ENCODE data around the gene PPP1R26. TPM values are rescaled to one million over a fixed set of nuclear protein-coding genes. Genes with fewer than 3 reads are reported as not detected.
"Not testable (repeated sequence)": the region's sequence is repeated elsewhere in the genome, so short reads cannot be mapped to it uniquely, and the experiment has no call there.

PPP1R26 gene
- 33.2 and 33.5 TPM in 2 replicates for total RNA-seq (2014; rRNA removed; shearing (Covaris generic))

GRCh38 chr9:135479469-135480052, at the start of gene PPP1R26:
Gene PPP1R26, plus strand, starts transcription at chr9:135479782. Its CDS starts 4,729 bp downstream, at chr9:135484511.
- DNase-seq (ENCODE audit: low read depth), result peak; percentile 67

- DNase-seq (ENCODE audit: low read depth), result no peak
Observed at GRCh38 chr9:135437259-135437658, 42.3 kb upstream of the PPP1R26 start.

GRCh38 chr9:135437696-135438095, 41.9 kb upstream of the PPP1R26 start:
- DNase-seq (ENCODE audit: low read depth), result not testable (repeated sequence)

- peak; percentile 68 for DNase-seq (ENCODE audit: low read depth)
Observed at GRCh38 chr9:135438581-135439232, 40.9 kb upstream of the PPP1R26 start.

GRCh38 chr9:135439514-135439913, 40.1 kb upstream of the PPP1R26 start:
- not testable (repeated sequence) for DNase-seq (ENCODE audit: low read depth)

GRCh38 chr9:135439916-135440315, 39.7 kb upstream of the PPP1R26 start:
- no peak for DNase-seq (ENCODE audit: low read depth)

- DNase-seq (ENCODE audit: low read depth), result peak; percentile 55
Observed at GRCh38 chr9:135440620-135441019, 39.0 kb upstream of the PPP1R26 start.

- DNase-seq (ENCODE audit: low read depth), result peak; percentile 86
Observed at GRCh38 chr9:135441105-135442071, 38.2 kb upstream of the PPP1R26 start.

GRCh38 chr9:135442075-135442474, 37.5 kb upstream of the PPP1R26 start:
- DNase-seq (ENCODE audit: low read depth), result no peak

- no peak for DNase-seq (ENCODE audit: low read depth)
Observed at GRCh38 chr9:135443797-135444425, 35.7 kb upstream of the PPP1R26 start.

- no peak for DNase-seq (ENCODE audit: low read depth)
Observed at GRCh38 chr9:135447126-135447525, 32.5 kb upstream of the PPP1R26 start.

GRCh38 chr9:135448663-135449100, 30.9 kb upstream of the PPP1R26 start:
- DNase-seq (ENCODE audit: low read depth), result no peak

- not testable (repeated sequence) for DNase-seq (ENCODE audit: low read depth)
Observed at GRCh38 chr9:135449532-135449931, 30.1 kb upstream of the PPP1R26 start.

- DNase-seq (ENCODE audit: low read depth), result no peak
Observed at GRCh38 chr9:135450956-135451355, 28.6 kb upstream of the PPP1R26 start.

GRCh38 chr9:135451909-135452308, 27.7 kb upstream of the PPP1R26 start:
- DNase-seq (ENCODE audit: low read depth), result not testable (repeated sequence)

GRCh38 chr9:135454737-135455136, 24.8 kb upstream of the PPP1R26 start:
- DNase-seq (ENCODE audit: low read depth), result no peak

GRCh38 chr9:135455401-135456030, 24.1 kb upstream of the PPP1R26 start:
- DNase-seq (ENCODE audit: low read depth), result no peak

- no peak for DNase-seq (ENCODE audit: low read depth)
Observed at GRCh38 chr9:135456436-135457104, 23.0 kb upstream of the PPP1R26 start.

GRCh38 chr9:135458478-135458877, 21.1 kb upstream of the PPP1R26 start:
- not testable (repeated sequence) for DNase-seq (ENCODE audit: low read depth)

- DNase-seq (ENCODE audit: low read depth), result no peak
Observed at GRCh38 chr9:135461936-135462335, 17.6 kb upstream of the PPP1R26 start.

GRCh38 chr9:135463140-135463539, 16.4 kb upstream of the PPP1R26 start:
- peak; percentile 80 for DNase-seq (ENCODE audit: low read depth)

All from Daoy (cell line).